Endothelial cell of umbilical vein (primary cell): ENCODE results near the gene CHD9.

Experiments used
- CTCF ChIP-seq, 2 donors: IDR thresholded peaks; 1 replicate in 1 of 2; 2 replicates in 1 of 2; pipeline ENCODE4 v1.5.1; 2011; ENCODE audit warnings: low read length in 2 of 2, mild to moderate bottlenecking in 2 of 2, moderate library complexity in 2 of 2, control low read depth in 1 of 2, inconsistent platforms in 1 of 2, low read depth in 1 of 2; ENCODE audit not compliant: insufficient read depth in 1 of 2; ENCODE audit errors: extremely low read depth in 1 of 2
- JUN ChIP-seq: IDR thresholded peaks from 2 replicates; pipeline ENCODE4 v1.6.1; 2011; ENCODE audit warnings: borderline replicate concordance, low read depth; ENCODE audit not compliant: insufficient read length, insufficient read depth
- MAX ChIP-seq: IDR thresholded peaks from 2 replicates; pipeline ENCODE4 v1.6.1; 2011; ENCODE audit not compliant: insufficient read depth, insufficient read length
- POLR2A ChIP-seq: IDR thresholded peaks from 2 replicates; pipeline ENCODE4 v1.6.1; 2012; ENCODE audit warnings: low read depth, mild to moderate bottlenecking, control low read depth, low read length

- TF ChIP-seq JUN: no peak
- no peak for TF ChIP-seq CTCF (IDR thresholded peaks at IDR 0.05; ENCODE audit: extremely low read depth in 1 of 2, insufficient read depth in 1 of 2, low read depth in 1 of 2, low read length in 2 of 2)
- no peak for TF ChIP-seq POLR2A
- TF ChIP-seq MAX: no peak
Observed at GRCh38 chr16:53078247-53078646, 23.5 kb downstream of the CHD9 start.
